Measurements from ENCODE around the gene FGF12. TPM values are rescaled to one million over a fixed set of nuclear protein-coding genes. Genes with fewer than 3 reads are reported as not detected.

The FGF12 gene
- total RNA-seq, 2 donors from 2014 or later: not detected

- Mint-ChIP-seq H3K9me3 (peaks cover 7 to 10% of the 10 kb centered on the region in 2 donors), H3K27ac (no peak overlapping the region), H3K36me3 (no peaks in the 10 kb centered on the region)
- no peak for ATAC-seq
- no peak for DNase-seq (ENCODE audit: low spot score in 2 of 2)
These were observed 571.0 kb downstream of the FGF12 start for GRCh38 chr3:192156382-192156781.

DNA sequence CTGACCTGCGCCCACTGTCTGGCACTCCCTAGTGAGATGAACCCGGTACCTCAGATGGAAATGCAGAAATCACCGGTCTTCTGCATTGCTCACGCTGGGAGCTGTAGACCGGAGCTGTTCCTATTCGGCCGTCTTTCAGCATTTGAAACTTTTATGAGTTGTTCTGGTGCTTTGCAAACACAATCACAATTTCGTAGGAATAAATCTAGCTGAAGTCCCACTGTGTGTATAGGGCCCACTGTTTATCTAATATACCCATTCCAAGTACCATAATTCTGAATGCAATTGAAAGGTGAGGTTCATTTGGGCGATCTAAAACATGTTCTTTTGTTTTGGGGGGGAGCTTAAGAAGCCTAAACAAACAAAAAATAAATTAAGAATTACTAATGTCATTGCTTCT is 572.1 kb downstream of the FGF12 start:
- no peaks in the 10 kb centered on the region for H3K36me3 Mint-ChIP-seq
- H3K9me3 Mint-ChIP-seq: peaks cover 7 to 10% of the 10 kb centered on the region in 2 donors
- DNase-seq (ENCODE audit: low spot score in 2 of 2) (no peak), ATAC-seq (no peak)
- no peak overlapping the region for H3K27ac Mint-ChIP-seq

- H3K27ac Mint-ChIP-seq: no peak overlapping the region
These were observed 594.1 kb downstream of the FGF12 start for GRCh38 chr3:192133271-192133670.

DNA sequence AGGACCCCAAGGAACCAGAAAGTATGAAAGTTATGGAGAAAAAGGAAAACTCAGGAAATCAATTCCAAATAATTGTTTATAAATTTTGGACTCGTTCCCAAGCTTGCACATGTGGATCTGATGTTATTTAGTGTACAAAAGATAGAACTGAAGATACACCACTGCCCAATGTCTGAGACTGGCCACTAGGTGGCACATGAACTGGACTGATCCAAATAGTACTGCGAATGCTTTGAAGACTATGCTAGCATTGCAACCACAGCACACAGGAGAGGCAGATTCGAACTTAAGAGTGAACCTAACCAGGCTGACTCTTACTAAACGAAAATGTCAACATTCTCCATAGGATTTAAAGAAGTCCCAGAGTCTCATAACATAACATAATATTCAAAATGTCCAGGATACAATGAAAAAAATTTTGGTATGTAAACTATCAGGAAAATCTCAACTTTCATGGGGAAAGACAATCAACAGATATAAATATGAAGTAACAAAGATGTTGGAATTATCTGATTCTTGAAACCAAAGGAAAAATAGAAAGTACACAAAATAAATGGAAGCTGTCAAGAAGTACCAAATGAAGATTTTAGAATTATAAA is 596.7 kb downstream of the FGF12 start:
- no peaks in the 10 kb centered on the region for H3K36me3 Mint-ChIP-seq
- peaks cover 10 to 12% of the 10 kb centered on the region in 2 donors for H3K9me3 Mint-ChIP-seq
- peak in 1 of 2 donors; percentile 49 for ATAC-seq
- H3K27ac Mint-ChIP-seq: no peak overlapping the region
- DNase-seq (ENCODE audit: low spot score in 2 of 2): peak in 1 of 2 donors; percentile 3

More at GRCh38 chr3:192133271-192133670, 594.1 kb downstream of the FGF12 start:
- Mint-ChIP-seq H3K9me3 (peaks cover 15 to 17% of the 10 kb centered on the region in 2 donors), H3K36me3 (no peaks in the 10 kb centered on the region)
- DNase-seq (ENCODE audit: low spot score in 2 of 2) (no peak), ATAC-seq (no peak)

GRCh38 chr3:192129586-192129985 is 597.8 kb downstream of the FGF12 start:
- Mint-ChIP-seq H3K9me3 (peaks cover 7 to 12% of the 10 kb centered on the region in 2 donors), H3K36me3 (no peaks in the 10 kb centered on the region), H3K27ac (no peak overlapping the region)
- no peak for DNase-seq (ENCODE audit: low spot score in 2 of 2)
- no peak for ATAC-seq

GRCh38 chr3:192128922-192129321 is 598.4 kb downstream of the FGF12 start:
- Mint-ChIP-seq H3K27ac (no peak overlapping the region), H3K9me3 (peaks cover 7 to 12% of the 10 kb centered on the region in 2 donors), H3K36me3 (no peaks in the 10 kb centered on the region)
- no peak for DNase-seq (ENCODE audit: low spot score in 2 of 2)
- no peak for ATAC-seq

DNA sequence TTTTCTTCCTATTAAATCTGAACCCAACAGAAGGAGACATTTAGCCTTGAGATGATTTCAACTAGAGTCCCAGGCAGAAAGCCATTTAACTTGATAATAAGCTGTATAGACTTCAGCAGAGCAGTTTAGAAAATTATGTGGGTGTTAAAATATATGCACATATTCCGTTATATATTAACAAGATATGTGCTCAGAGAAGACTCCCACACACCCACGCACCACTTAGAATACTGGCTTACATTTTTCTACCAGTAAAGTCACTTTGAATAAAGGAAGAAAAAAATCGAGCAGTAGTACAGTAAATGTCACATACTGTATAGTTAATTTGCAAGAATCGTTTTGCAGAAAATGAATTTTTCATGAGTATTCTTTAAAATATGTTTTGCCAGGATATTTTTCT is 599.3 kb downstream of the FGF12 start:
- DNase-seq (ENCODE audit: low spot score in 2 of 2) (no peak), ATAC-seq (no peak)
- no peak overlapping the region for H3K27ac Mint-ChIP-seq
- no peaks in the 10 kb centered on the region for H3K36me3 Mint-ChIP-seq
- peaks cover 11 to 12% of the 10 kb centered on the region in 2 donors for H3K9me3 Mint-ChIP-seq

DNA sequence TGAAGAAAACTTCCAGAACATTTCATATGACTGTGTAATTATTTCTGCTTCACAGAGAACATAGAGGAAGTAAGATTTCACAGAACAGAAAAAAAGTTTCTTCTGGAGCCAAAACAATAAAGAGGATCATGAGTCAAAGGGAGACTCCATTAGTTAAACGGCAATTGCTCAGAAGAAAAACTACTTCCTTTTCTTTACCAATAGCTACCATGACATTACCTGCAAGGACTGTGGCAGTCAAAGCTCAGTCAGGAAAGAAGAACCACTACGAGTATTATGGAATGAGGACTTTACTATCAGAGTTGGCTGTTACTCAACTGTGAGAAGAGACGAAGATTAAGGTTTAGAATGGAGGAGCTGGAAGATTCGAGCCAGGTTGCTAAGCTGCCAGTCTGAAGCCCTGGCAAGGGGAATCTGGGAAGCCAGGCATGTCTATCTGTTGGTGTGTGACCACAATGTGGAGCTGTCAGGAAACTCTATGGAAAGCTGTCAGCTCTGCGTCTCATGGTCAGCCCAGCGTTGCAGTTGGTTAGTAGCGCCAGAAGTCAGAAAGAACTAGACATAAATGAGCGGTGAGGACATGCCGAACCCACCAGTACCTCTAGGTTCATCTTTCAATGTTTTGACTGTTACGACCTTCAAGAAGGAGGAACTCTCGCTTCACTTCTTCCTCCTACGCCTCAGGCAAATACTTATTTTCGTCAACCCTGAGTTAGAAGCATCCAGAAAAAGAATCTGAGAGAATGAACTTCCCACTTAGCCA is 604.3 kb downstream of the FGF12 start:
- ATAC-seq (no peak), DNase-seq (ENCODE audit: low spot score in 2 of 2) (no peak)
- H3K36me3 Mint-ChIP-seq: no peaks in the 10 kb centered on the region
- H3K27ac Mint-ChIP-seq: no peak overlapping the region
- peaks cover 4 to 11% of the 10 kb centered on the region in 2 donors for H3K9me3 Mint-ChIP-seq

DNA sequence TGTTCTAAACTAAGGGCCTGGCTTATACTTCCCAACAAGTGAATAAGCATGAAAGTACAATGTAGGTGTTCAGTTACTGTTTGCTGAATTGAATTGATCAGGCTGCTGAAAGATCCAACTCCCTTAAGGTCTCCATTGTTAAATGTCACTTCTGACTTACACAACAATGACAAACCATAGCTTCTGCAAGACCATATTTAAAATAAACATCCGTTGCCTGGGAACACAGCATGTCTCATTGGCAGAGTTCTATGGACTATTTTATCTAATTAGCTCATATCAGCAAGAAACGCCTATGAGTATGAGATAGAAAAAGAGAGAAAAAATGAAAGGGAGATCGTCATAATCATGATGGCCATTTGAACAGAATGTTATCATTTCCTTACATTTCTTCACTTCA is 605.4 kb downstream of the FGF12 start:
- ATAC-seq (no peak), DNase-seq (ENCODE audit: low spot score in 2 of 2) (no peak)
- Mint-ChIP-seq H3K36me3 (no peaks in the 10 kb centered on the region), H3K27ac (no peak overlapping the region), H3K9me3 (peaks cover 7 to 14% of the 10 kb centered on the region in 2 donors)

- no peaks in the 10 kb centered on the region for H3K36me3 Mint-ChIP-seq
- ATAC-seq: no peak
- H3K27ac Mint-ChIP-seq: no peak overlapping the region
- no peaks in the 10 kb centered on the region for H3K9me3 Mint-ChIP-seq
- no peak for DNase-seq (ENCODE audit: low spot score in 2 of 2)
These were observed 618.5 kb downstream of the FGF12 start for GRCh38 chr3:192108820-192109219.

DNA sequence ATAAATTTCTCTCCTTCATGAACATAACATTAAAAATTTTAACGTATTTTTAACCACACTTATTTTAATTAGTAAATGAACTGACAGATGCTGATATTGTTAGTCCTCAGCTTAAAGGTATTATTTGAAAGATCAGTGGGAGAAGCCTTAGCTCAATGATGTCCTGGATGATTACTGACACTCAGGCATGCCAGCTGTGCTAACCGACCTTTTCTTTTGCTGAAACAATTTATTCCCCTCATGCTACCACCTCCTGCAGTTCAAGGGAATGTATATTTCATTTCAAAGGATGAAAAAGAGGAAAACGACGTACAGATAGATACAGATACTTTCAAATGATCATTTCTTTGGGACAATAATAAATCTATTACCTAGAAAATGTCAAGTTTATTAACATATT is 620.8 kb downstream of the FGF12 start:
- DNase-seq (ENCODE audit: low spot score in 2 of 2) (no peak), ATAC-seq (no peak)
- Mint-ChIP-seq H3K27ac (no peak overlapping the region), H3K36me3 (no peaks in the 10 kb centered on the region), H3K9me3 (peaks cover 4% of the 10 kb centered on the region in 2 donors)

DNA sequence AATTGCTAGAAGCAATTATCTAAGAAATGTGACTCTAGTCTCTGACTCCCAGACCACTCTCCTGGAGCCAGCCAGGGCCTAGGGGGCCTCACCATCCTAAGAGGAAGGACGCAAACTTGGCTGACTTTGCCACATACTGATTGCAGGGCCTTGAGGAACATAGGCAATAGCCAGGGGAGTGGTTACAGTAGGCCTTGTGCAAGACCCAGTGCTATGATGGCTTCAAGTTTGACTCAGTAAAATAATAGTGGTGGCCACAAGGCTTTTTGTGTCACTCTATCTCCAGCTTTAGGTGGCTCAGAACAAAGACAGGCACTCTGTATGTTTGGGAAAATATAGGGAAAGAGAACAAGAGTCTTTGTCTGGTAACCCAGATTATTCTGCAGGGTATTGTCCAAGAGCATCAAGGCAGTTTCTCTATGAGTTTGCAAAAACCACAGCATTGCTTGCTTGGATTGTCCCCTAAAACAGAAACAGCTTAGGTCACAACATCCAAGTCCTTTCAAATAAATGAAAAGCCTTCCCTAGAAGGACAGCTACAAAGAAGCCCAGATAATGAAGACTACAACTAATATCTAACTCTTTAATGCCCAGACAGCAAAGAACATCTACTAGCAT is 634.8 kb downstream of the FGF12 start:
- Mint-ChIP-seq H3K9me3 (peaks cover 12 to 14% of the 10 kb centered on the region in 2 donors), H3K27ac (no peak overlapping the region), H3K36me3 (no peaks in the 10 kb centered on the region)
- ATAC-seq: no peak
- DNase-seq (ENCODE audit: low spot score in 2 of 2): no peak

DNA sequence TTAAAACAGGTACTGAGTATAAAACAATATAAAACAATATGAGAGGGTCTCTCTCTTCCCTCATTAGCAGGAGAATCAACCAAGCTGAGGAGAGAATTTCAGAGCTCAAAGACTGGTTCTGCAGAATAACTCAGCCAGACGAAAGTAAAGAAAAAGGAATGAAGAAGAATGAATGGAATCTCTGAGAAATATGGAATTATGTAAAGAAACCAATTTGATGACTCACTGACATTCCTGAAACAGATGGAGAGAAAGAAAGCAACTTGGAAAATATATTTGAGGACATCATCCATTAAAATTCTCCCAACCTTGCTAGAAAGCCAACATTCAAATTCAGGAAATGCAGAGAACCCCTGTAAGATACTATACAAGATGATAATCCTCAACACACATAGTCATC is 635.5 kb downstream of the FGF12 start:
- no peak for ATAC-seq

DNA sequence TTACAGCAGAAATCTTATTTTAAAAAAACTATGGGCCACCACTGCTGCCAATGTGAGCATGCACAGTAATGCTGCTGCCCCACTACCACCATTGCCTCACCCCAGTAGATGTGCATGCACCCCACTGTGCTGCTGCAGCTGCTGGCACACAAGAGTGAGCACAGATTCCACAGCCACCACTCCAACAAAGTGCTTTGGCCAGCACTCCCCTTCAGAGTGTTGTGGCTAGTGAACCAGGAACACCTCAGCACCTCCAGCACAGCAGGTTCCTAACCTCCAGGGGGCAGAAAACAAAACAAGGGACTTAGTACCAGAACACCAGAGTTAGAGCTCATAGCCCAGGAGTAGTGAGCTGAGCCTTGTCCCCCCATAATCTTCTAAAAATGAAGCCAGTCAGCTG is 636.8 kb downstream of the FGF12 start:
- Mint-ChIP-seq H3K27ac (no peak overlapping the region), H3K36me3 (no peaks in the 10 kb centered on the region), H3K9me3 (peaks cover 4 to 14% of the 10 kb centered on the region in 2 donors)
- DNase-seq (ENCODE audit: low spot score in 2 of 2) (no peak), ATAC-seq (no peak)

More for the DNA sequence above, 635.5 kb downstream of the FGF12 start:
- H3K9me3 Mint-ChIP-seq: peaks cover 7 to 14% of the 10 kb centered on the region in 2 donors
- no peak overlapping the region for H3K27ac Mint-ChIP-seq
- DNase-seq (ENCODE audit: low spot score in 2 of 2): no peak
- no peaks in the 10 kb centered on the region for H3K36me3 Mint-ChIP-seq

Data from activated naive CD4-positive, alpha-beta T cell treated with anti-CD3 and anti-CD28 coated beads, Interleukin-2, amount 50 U/mL, for 72 hours (primary cell).